ENCODE results near the gene VAV2. TPM values are rescaled to one million over a fixed set of nuclear protein-coding genes. Genes with fewer than 3 reads are reported as not detected.

VAV2 gene
- total RNA-seq, 1 donor from 2014 or later = 34.6 TPM

DNA sequence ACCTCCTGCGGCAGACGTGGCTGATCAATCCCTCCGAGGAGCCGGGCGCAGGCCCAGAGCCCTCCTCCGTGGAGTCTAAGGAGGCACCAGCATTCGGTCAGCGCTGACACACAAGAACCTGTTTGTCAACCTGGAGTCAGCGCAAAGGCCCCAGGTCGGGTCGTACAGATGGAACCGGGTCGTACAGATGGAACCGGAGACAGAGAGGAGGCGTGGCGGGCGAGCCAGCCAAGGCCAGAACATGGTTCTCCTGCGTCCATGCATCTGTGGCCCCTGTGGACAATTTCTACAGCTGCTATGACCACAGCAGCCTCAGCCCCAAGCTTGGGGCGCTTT lies 128.9 kb downstream of the VAV2 start:
- H3K27ac ChIP-seq = peak overlapping the region; percentile 71
- no peak overlapping the region for H3K4me3 ChIP-seq
- TF ChIP-seq, protein P1, sequence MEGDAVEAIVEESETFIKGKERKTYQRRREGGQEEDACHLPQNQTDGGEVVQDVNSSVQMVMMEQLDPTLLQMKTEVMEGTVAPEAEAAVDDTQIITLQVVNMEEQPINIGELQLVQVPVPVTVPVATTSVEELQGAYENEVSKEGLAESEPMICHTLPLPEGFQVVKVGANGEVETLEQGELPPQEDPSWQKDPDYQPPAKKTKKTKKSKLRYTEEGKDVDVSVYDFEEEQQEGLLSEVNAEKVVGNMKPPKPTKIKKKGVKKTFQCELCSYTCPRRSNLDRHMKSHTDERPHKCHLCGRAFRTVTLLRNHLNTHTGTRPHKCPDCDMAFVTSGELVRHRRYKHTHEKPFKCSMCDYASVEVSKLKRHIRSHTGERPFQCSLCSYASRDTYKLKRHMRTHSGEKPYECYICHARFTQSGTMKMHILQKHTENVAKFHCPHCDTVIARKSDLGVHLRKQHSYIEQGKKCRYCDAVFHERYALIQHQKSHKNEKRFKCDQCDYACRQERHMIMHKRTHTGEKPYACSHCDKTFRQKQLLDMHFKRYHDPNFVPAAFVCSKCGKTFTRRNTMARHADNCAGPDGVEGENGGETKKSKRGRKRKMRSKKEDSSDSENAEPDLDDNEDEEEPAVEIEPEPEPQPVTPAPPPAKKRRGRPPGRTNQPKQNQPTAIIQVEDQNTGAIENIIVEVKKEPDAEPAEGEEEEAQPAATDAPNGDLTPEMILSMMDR (IDR thresholded peaks at IDR 0.05) = no peak
- no peaks in the 10 kb centered on the region for H3K9me3 ChIP-seq
- H3K4me1 ChIP-seq = peaks cover 15% of the 10 kb centered on the region
- H3K36me3 ChIP-seq = no peaks in the 10 kb centered on the region
- no peak for ATAC-seq
- no peaks in the 10 kb centered on the region for H3K27me3 ChIP-seq
- DNase-seq = no peak
- intact Hi-C loops (cut with DNase I) = no loop called here

DNA sequence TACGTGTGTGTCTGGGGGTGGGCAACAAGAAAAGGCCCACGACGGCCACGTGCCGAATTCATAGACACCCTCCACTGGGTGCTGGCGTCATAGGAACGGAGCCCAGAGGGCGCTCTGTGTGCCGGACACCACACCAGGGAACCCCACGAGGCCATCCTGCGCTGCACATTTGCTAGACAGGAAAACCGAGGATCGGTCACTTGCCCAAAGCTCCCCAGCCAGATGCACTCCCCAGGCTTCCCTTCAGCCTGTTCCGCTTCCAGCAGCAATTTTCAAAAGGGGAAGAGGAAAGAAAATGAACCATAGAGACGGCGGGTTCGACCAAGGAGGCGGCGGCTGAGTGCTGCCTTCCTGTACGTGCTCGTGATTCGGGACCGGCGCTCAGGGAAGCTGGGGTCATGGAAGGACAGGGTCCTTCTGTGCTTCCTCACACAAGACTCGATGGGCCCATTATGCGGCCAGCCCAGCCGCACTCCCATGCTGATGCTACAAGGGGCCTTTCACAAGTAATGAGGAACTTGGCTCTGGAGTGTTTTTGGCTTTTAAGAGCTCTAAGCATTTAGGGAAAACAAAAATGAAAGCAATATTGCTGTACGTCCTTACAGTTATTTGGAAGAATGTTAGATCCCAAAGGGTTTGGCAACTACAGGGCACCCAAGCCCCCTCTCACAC lies 129.4 kb downstream of the VAV2 start:
- intact Hi-C loops (cut with DNase I) = no loop called here
- H3K36me3 ChIP-seq = no peaks in the 10 kb centered on the region
- H3K4me3 ChIP-seq = peak overlapping the region; percentile 26
- no peaks in the 10 kb centered on the region for H3K9me3 ChIP-seq
- TF ChIP-seq, protein P1 (IDR thresholded peaks at IDR 0.05) = no peak
- peaks cover 15% of the 10 kb centered on the region for H3K4me1 ChIP-seq
- no peaks in the 10 kb centered on the region for H3K27me3 ChIP-seq
- DNase-seq = no peak
- ATAC-seq = peak; percentile 71
- H3K27ac ChIP-seq = peak overlapping the region; percentile 71

DNA sequence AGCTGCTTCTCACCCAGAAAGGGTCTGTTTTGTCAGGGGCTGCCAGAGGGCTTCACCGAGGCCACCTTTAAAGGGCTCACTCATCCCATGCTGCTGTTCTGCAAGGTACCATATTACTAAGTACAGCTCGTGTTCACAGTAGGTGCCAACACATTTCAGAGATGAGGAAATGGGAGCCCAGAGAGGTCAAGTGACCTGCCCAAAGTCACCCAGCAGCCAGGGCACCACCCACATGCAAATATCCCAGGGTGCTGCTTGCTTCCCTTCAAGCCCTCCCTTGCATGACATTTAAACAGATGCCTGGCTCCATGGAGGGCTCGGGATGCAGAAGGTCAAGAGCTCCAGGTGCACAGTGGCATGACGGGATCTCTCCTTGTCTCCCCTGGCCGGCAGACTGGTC lies 130.4 kb downstream of the VAV2 start:
- no peak overlapping the region for H3K27ac ChIP-seq
- no peak for DNase-seq
- no peaks in the 10 kb centered on the region for H3K27me3 ChIP-seq
- intact Hi-C loops (cut with DNase I) = no loop called here
- no peaks in the 10 kb centered on the region for H3K9me3 ChIP-seq
- TF ChIP-seq, protein P1 (IDR thresholded peaks at IDR 0.05) = no peak
- ATAC-seq = peak; percentile 3
- no peak overlapping the region for H3K4me3 ChIP-seq
- H3K36me3 ChIP-seq = no peaks in the 10 kb centered on the region
- H3K4me1 ChIP-seq = peaks cover 17% of the 10 kb centered on the region

- DNase-seq (no peak), ATAC-seq (no peak)
- TF ChIP-seq, protein P1 (IDR thresholded peaks at IDR 0.05) = no peak
- H3K27ac ChIP-seq = no peak overlapping the region
- intact Hi-C loops (cut with DNase I) = no loop called here
- no peaks in the 10 kb centered on the region for H3K27me3 ChIP-seq
- no peak overlapping the region for H3K4me3 ChIP-seq
- no peaks in the 10 kb centered on the region for H3K9me3 ChIP-seq
- H3K4me1 ChIP-seq = peaks cover 22% of the 10 kb centered on the region
- H3K36me3 ChIP-seq = no peaks in the 10 kb centered on the region
These were observed 131.0 kb downstream of the VAV2 start for GRCh38 chr9:133861086-133861485.

GRCh38 chr9:133858771-133859170 lies 133.4 kb downstream of the VAV2 start:
- no peak for DNase-seq
- TF ChIP-seq, protein P1 (IDR thresholded peaks at IDR 0.05) = no peak
- intact Hi-C loops (cut with DNase I) = no loop called here
- Histone ChIP-seq H3K4me3 (no peak overlapping the region), H3K27me3 (no peaks in the 10 kb centered on the region), H3K4me1 (peaks cover 34% of the 10 kb centered on the region), H3K27ac (no peak overlapping the region), H3K9me3 (no peaks in the 10 kb centered on the region), H3K36me3 (no peaks in the 10 kb centered on the region)
- no peak for ATAC-seq

DNA sequence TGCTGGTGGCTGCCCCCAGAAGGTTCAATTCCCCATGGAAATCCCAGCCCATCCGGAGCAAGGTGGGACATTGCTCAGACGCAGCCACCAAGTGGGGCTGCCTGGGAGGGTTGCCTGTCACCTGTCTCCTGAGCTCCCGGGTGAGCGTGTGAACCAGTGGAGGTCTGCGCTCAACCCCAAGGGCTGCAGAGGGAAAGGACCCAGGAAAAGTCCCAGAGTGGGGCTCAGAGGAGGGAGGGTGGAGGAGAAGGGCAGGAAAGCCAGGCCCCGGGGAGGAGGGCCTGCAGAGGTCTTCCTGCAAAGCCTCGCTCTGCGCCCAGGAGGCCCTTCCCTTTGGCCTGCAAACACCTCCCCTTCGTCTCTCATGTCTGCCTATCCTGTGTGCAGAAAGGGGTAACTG lies 134.5 kb downstream of the VAV2 start:
- ATAC-seq = no peak
- no peaks in the 10 kb centered on the region for H3K9me3 ChIP-seq
- H3K36me3 ChIP-seq = no peaks in the 10 kb centered on the region
- H3K27ac ChIP-seq = peak overlapping the region; percentile 17
- TF ChIP-seq, protein P1 (IDR thresholded peaks at IDR 0.05) = no peak
- DNase-seq = no peak
- peaks cover 24% of the 10 kb centered on the region for H3K4me1 ChIP-seq
- no peaks in the 10 kb centered on the region for H3K27me3 ChIP-seq
- no peak overlapping the region for H3K4me3 ChIP-seq
- intact Hi-C loops (cut with DNase I) = no loop called here
